ENCODE measurements around the gene LBHD1. TPM values are rescaled to one million over a fixed set of nuclear protein-coding genes. Genes with fewer than 3 reads are reported as not detected.

Gene LBHD1
- total and polyA plus RNA-seq, 2 of the 4 experiments (the other 2 are of a cell fraction), result 1.6 to 4.0 TPM

DNA sequence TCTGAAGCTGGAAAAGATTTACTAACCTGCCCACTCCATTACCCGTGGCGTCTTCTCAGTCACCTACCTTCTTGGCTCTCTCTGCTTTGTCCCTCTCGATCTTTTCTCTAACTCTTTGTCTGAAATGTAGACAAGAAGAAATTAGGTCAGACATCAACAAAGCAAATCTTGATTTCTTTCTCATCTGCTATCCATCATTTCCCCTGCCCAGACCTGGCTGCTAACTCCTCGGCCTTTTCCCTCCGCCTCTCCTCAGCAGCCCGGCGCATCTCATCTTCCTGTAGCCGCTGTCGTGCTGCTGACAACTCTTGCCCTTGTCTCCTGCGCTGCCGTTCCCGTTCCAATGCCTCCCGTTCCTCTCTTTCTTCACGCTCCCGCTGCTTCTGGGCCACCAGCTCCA lies 5.6 kb upstream of the LBHD1 start:
- Histone ChIP-seq H3K9ac (ENCODE audit: low read depth, low read length) (no peak overlapping the region; the same call in 1 of the 2 replicates), H4K5ac (ENCODE audit: low read depth, low read length) (no peak overlapping the region), H2AK5ac (ENCODE audit: low read depth, low read length) (no peak overlapping the region), H3K27me3 (ENCODE audit: control insufficient read depth, insufficient read depth, low read length) (no peaks in the 10 kb centered on the region), H4K8ac (ENCODE audit: low read depth in 2 of 2, low read length in 2 of 2) (no peak overlapping the region), H2BK120ac (ENCODE audit: low read depth, low read length) (no peak overlapping the region), H3K23ac (ENCODE audit: low read depth, low read length) (no peak overlapping the region), H3K14ac (replicated peaks; ENCODE audit: low read depth, low read length) (no peak overlapping the region), H3K9me1 (ENCODE audit: insufficient read depth, low read length) (peaks cover 4% of the 10 kb centered on the region; the same call in 1 of the 2 replicates), H2AFZ (replicated peaks; ENCODE audit: low read length, poor library complexity) (no peak overlapping the region), H2BK15ac (ENCODE audit: low read depth, low read length) (no peak overlapping the region), H4K20me1 (ENCODE audit: insufficient read depth, low read length) (no peaks in the 10 kb centered on the region), H2AK9ac (replicated peaks; ENCODE audit: low read depth, low read length, poor library complexity) (no peak overlapping the region), H3K79me1 (ENCODE audit: low read depth in 1 of 2, low read length in 2 of 2) (peaks cover 13 to 35% of the 10 kb centered on the region in 2 experiments; a peak in 3 of 4 replicates), H3K4me2 (ENCODE audit: low read depth, low read length) (peak overlapping the region; percentile 99), H3K56ac (ENCODE audit: extremely low read depth, insufficient read depth, low read length) (no peak overlapping the region), H3K18ac (ENCODE audit: low read depth, low read length) (no peak overlapping the region), H3K4me1 (ENCODE audit: control insufficient read depth, insufficient read depth, low read length) (peaks cover 10% of the 10 kb centered on the region), H3K36me3 (ENCODE audit: control insufficient read depth, insufficient read depth, low read length) (peaks cover 19% of the 10 kb centered on the region), H3K9me3 (ENCODE audit: control insufficient read depth, insufficient read depth, low read length) (no peaks in the 10 kb centered on the region), H3K27ac (ENCODE audit: insufficient read depth, low read length) (no peak overlapping the region), H2BK5ac (ENCODE audit: low read depth, low read length, poor library complexity, severe bottlenecking) (no peak overlapping the region), H3K4ac (ENCODE audit: low read depth, low read length) (no peak overlapping the region), H4K91ac (ENCODE audit: insufficient read depth, low read depth, low read length) (no peak overlapping the region), H3K4me3 (ENCODE audit: insufficient read depth, low read depth, low read length) (0 out of 2 replicates have a peak overlapping the region, but pooled peaks have one; percentile 13), H2BK20ac (ENCODE audit: low read depth, low read length) (no peak overlapping the region)
- ChIA-PET CTCF (no interaction called here), POLR2A (ENCODE audit: unreplicated experiment) (no interaction called here)
- dilution Hi-C loops (cut with HindIII; ENCODE audit: low sequenced_read_pairs, unreplicated experiment) (no loop called here), intact Hi-C loops (cut with micrococcal nuclease) (no loop called here), in situ Hi-C loops (cut with MboI; ENCODE audit: low sequenced_read_pairs) (no loop called here)
- WGBS, 2 experiments (ENCODE audit: extremely low coverage in 2 of 2, insufficient read length in 1 of 2), result 88% methylated on average over 6 of the region's 15 CpGs; no CpG with 5 or more reads in 1 of the 2 experiments
- BruUV-seq (replicated peaks), result no TSS peak
- DNase-seq (no peak), ATAC-seq (ENCODE audit: low read depth) (no peak)
- TF ChIP-seq MAFK (IDR thresholded peaks at IDR 0.05; ENCODE audit: low read depth, low read length) (no peak), SMC3 (IDR thresholded peaks at IDR 0.05; ENCODE audit: low read depth, low read length) (no peak), RCOR1 (IDR thresholded peaks at IDR 0.05; ENCODE audit: insufficient replicate concordance, low read length) (no peak), CEBPB (IDR thresholded peaks at IDR 0.05; ENCODE audit: low read depth, low read length) (no peak), MAZ (IDR thresholded peaks at IDR 0.05; ENCODE audit: borderline replicate concordance, low read depth, low read length) (no peak), NFE2L2 (IDR thresholded peaks at IDR 0.05; ENCODE audit: low read depth, low read length) (no peak), RAD21 (IDR thresholded peaks at IDR 0.05; ENCODE audit: low read length) (no peak), BHLHE40 (IDR thresholded peaks at IDR 0.05; ENCODE audit: low read depth, low read length) (no peak), POLR2A (IDR thresholded peaks at IDR 0.05; ENCODE audit: low read depth, low read length) (no peak), FOS (IDR thresholded peaks at IDR 0.05; ENCODE audit: low read depth, low read length) (no peak), CHD1 (IDR thresholded peaks at IDR 0.05; ENCODE audit: low read depth, low read length) (no peak), USF2 (IDR thresholded peaks at IDR 0.05; ENCODE audit: low read depth, low read length) (no peak), RFX5 (IDR thresholded peaks at IDR 0.05; ENCODE audit: low read depth, low read length) (no peak), MXI1 (IDR thresholded peaks at IDR 0.05; ENCODE audit: borderline replicate concordance, low read depth, low read length) (no peak), CTCF (conservative IDR thresholded peaks at IDR 0.05; ENCODE audit: low read depth, low read length) (no peak)
- TF ChIP-seq, protein P1, sequence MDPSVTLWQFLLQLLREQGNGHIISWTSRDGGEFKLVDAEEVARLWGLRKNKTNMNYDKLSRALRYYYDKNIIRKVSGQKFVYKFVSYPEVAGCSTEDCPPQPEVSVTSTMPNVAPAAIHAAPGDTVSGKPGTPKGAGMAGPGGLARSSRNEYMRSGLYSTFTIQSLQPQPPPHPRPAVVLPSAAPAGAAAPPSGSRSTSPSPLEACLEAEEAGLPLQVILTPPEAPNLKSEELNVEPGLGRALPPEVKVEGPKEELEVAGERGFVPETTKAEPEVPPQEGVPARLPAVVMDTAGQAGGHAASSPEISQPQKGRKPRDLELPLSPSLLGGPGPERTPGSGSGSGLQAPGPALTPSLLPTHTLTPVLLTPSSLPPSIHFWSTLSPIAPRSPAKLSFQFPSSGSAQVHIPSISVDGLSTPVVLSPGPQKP (IDR thresholded peaks at IDR 0.05; ENCODE audit: borderline replicate concordance, low read depth, low read length), result no peak
